MM.1S (cell line): ENCODE data around the gene SPDEF.

ENCODE experiments used
- CTCF ChIP-seq: fragments of 300-600 bp; sonication (generic); IDR thresholded peaks from 2 replicates; pipeline ENCODE4 v1.5.1; 2016; ENCODE audit warnings: antibody characterized with exemption, low read length, mixed read lengths
- EZH2 ChIP-seq: fragments of 300-600 bp; sonication (generic); optimal IDR thresholded peaks from 2 replicates; pipeline ENCODE3; 2017; ENCODE audit warnings: low read depth, mild to moderate bottlenecking, antibody characterized with exemption, low read length, mixed read lengths
- EZH2phosphoT487 ChIP-seq: fragments of 300-600 bp; sonication (generic); IDR thresholded peaks from 2 replicates; pipeline ENCODE4 v1.6.1; 2018; ENCODE audit warnings: antibody characterized with exemption, low read length

- TF ChIP-seq EZH2 (no peak), EZH2phosphoT487 (no peak), CTCF (no peak)
Measured at GRCh38 chr6:34589691-34590090, 33.6 kb upstream of the SPDEF start.
